AG08396 (cell line): ENCODE measurements around the gene RNF149.
A peak's percentile ranks its signal among the peaks of the same experiment; 100 is the strongest.

Source experiments
- DNase-seq: peaks from one replicate; pipeline ENCODE4 v3.0.0; 2012; ENCODE audit warnings: low spot score, mixed read lengths

Gene RNF149

DNA sequence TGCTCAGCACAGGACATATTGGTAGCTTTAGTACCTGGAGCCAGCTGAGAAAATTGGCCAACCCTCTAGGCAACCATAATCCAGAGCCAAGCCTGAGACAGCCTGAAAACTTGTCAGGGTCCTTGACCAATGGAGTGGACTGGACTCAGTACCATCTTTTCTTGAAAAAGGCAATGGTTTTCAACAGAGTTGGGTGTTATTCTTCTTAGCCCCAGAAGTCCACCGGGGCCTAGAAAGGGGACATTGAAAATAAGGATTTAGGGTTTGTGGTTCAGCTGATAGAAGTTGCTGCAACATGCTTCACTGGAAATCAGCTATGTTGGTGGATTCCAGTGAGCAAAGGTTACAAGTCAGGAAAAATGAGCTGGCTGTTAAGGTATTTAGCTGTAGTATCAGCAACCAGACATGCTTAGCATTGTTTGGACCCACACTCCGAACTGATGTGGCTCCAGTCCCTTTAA lies 77.9 kb downstream of the RNF149 start:
- peak; percentile 45 for DNase-seq
